Stimulated activated CD4-positive, alpha-beta T cell treated with anti-CD3 and anti-CD28 coated beads, Interleukin-12 subunit alpha, Interleukin-12 subunit beta, amount 100 ng/mL, for 24 hours (primary cell): ENCODE measurements around the gene LHX2.
"Not testable (repeated sequence)": the region's sequence is repeated elsewhere in the genome, so short reads cannot be mapped to it uniquely, and the experiment has no call there.

Experiments used
- DNase-seq, 2 experiments: peaks; one replicate each; pipeline ENCODE4 v3.0.0-alpha.2; 2020; ENCODE audit warnings: low read depth in 2 of 2

The LHX2 gene

GRCh38 chr9:124011460-124012301 lies at the start of gene LHX2:
Gene LHX2, plus strand, starts transcription at chr9:124011768. Its CDS starts 581 bp downstream, at chr9:124012349.
- DNase-seq, result peak in 1 of 2 experiments; percentile 56

- no peak for DNase-seq
These were observed 46.8 kb upstream of the LHX2 start for GRCh38 chr9:123964761-123965160.

GRCh38 chr9:123965801-123966686 lies 45.5 kb upstream of the LHX2 start:
- no peak for DNase-seq

- no peak for DNase-seq
These were observed 44.2 kb upstream of the LHX2 start for GRCh38 chr9:123967323-123967722.

- no peak for DNase-seq
These were observed 39.0 kb upstream of the LHX2 start for GRCh38 chr9:123972618-123973017.

GRCh38 chr9:123973590-123974223 lies 37.9 kb upstream of the LHX2 start:
- DNase-seq, result no peak

GRCh38 chr9:123974471-123974870 lies 37.1 kb upstream of the LHX2 start:
- DNase-seq, result no peak

GRCh38 chr9:123975871-123976270 lies 35.7 kb upstream of the LHX2 start:
- DNase-seq, result no peak

GRCh38 chr9:123976579-123976978 lies 35.0 kb upstream of the LHX2 start:
- DNase-seq, result not testable (repeated sequence)

GRCh38 chr9:123978981-123979380 lies 32.6 kb upstream of the LHX2 start:
- DNase-seq, result no peak

- no peak for DNase-seq
These were observed 29.0 kb upstream of the LHX2 start for GRCh38 chr9:123982535-123982934.

GRCh38 chr9:123983047-123983446 lies 28.5 kb upstream of the LHX2 start:
- DNase-seq, result no peak

- no peak for DNase-seq
These were observed 26.8 kb upstream of the LHX2 start for GRCh38 chr9:123984802-123985201.

GRCh38 chr9:123985869-123986268 lies 25.7 kb upstream of the LHX2 start:
- no peak for DNase-seq

GRCh38 chr9:123990427-123990826 lies 21.1 kb upstream of the LHX2 start:
- DNase-seq, result no peak

GRCh38 chr9:123992679-123993078 lies 18.9 kb upstream of the LHX2 start:
- DNase-seq, result not testable (repeated sequence)

- DNase-seq, result peak; percentile 34 to 60
These were observed 14.7 kb upstream of the LHX2 start for GRCh38 chr9:123996731-123997421.

GRCh38 chr9:123997665-123998277 lies 13.8 kb upstream of the LHX2 start:
- no peak for DNase-seq

GRCh38 chr9:123998278-123998925 lies 13.2 kb upstream of the LHX2 start:
- no peak for DNase-seq

GRCh38 chr9:123998970-123999621 lies 12.5 kb upstream of the LHX2 start:
- no peak for DNase-seq
